Esophagus (tissue), 2 donors: Measurements from ENCODE around the gene HOXB2. TPM values are rescaled to one million over a fixed set of nuclear protein-coding genes. Genes with fewer than 3 reads are reported as not detected.

Experiments
- H3K27ac ChIP-seq, 2 donors: one replicate each; pipeline ENCODE4 v1.5.1; 2013; ENCODE audit warnings: low read depth in 2 of 2, mild to moderate bottlenecking in 2 of 2, inconsistent platforms in 1 of 2, low read length in 1 of 2, moderate library complexity in 1 of 2
- H3K27me3 ChIP-seq, 2 donors: one replicate each; pipeline ENCODE4 v1.6.1; 2013; ENCODE audit warnings: low read length in 2 of 2, control low read depth in 1 of 2, mild to moderate bottlenecking in 1 of 2; ENCODE audit not compliant: insufficient read depth in 2 of 2, control insufficient read depth in 1 of 2
- H3K36me3 ChIP-seq, 2 donors: one replicate each; pipeline ENCODE4 v1.6.1; 2013; ENCODE audit warnings: low read length in 1 of 2; ENCODE audit not compliant: control insufficient read depth in 2 of 2, insufficient read depth in 2 of 2
- H3K4me1 ChIP-seq, 2 donors: one replicate each; pipeline ENCODE4 v1.6.1; 2013; ENCODE audit warnings: low read length in 1 of 2; ENCODE audit not compliant: control insufficient read depth in 2 of 2, insufficient read depth in 2 of 2
- H3K4me3 ChIP-seq, 2 donors: one replicate each; pipeline ENCODE4 v1.5.1; 2013; ENCODE audit warnings: low read length in 2 of 2, mild to moderate bottlenecking in 2 of 2, low read depth in 1 of 2, moderate library complexity in 1 of 2
- H3K9me3 ChIP-seq, 2 donors: one replicate each; pipeline ENCODE4 v1.6.1; 2013; ENCODE audit warnings: mild to moderate bottlenecking in 2 of 2, low read depth in 1 of 2, low read length in 1 of 2, moderate library complexity in 1 of 2; ENCODE audit not compliant: control insufficient read depth in 2 of 2, insufficient read depth in 1 of 2
- WGBS, 2 donors: extraction: QIAGEN DNeasy Blood & Tissue Kit; methylation state at CpG; one replicate each; pipeline ENCODE4 v1.1.7; 2013; 5-methylcytosine and 5-hydroxymethylcytosine counted together
- polyA plus RNA-seq, 2 donors: library from polyadenylated mRNA; stranded (reverse); fragments of 200-250 nt; gene quantifications; one replicate each; pipeline ENCODE4 v1.2.3, GENCODE V29; 2013
- donor health status: healthy with polysubstance abuse.
- donor health status: Bipolar disorder and iron deficiency.

HOXB2 gene
- polyA plus RNA-seq, 2 donors, result 11.3 to 18.9 TPM

GRCh38 chr17:48561884-48562810 lies 17.2 kb upstream of the HOXB2 start:
- Histone ChIP-seq H3K9me3 (no peaks in the 10 kb centered on the region), H3K27ac (peak overlapping the region; percentile 16 to 61), H3K27me3 (no peaks in the 10 kb centered on the region), H3K4me1 (peaks cover 11 to 15% of the 10 kb centered on the region in 2 donors), H3K36me3 (no peaks in the 10 kb centered on the region), H3K4me3 (no peak overlapping the region)
- 46 to 55% methylated on average over 15 of the region's 15 CpGs for WGBS, 2 donors

GRCh38 chr17:48559840-48560817 lies 15.2 kb upstream of the HOXB2 start:
- H3K4me1 ChIP-seq, result peaks cover 8 to 15% of the 10 kb centered on the region in 2 donors
- H3K36me3 ChIP-seq, result no peaks in the 10 kb centered on the region
- H3K27ac ChIP-seq, result peak overlapping the region; percentile 68 to 72
- 51 to 56% methylated on average over 14 of the region's 14 CpGs for WGBS, 2 donors
- H3K27me3 ChIP-seq, result no peaks in the 10 kb centered on the region
- no peak overlapping the region for H3K4me3 ChIP-seq
- H3K9me3 ChIP-seq, result no peaks in the 10 kb centered on the region

- Histone ChIP-seq H3K4me1 (peaks cover 8 to 15% of the 10 kb centered on the region in 2 donors), H3K27me3 (no peaks in the 10 kb centered on the region)
Observed at GRCh38 chr17:48559122-48559839, 14.4 kb upstream of the HOXB2 start.

GRCh38 chr17:48558831-48559121 lies 13.9 kb upstream of the HOXB2 start:
- Histone ChIP-seq H3K27ac (peak overlapping the region; percentile 72 to 91), H3K4me3 (peak overlapping the region; percentile 33 to 46), H3K36me3 (no peaks in the 10 kb centered on the region), H3K27me3 (no peaks in the 10 kb centered on the region), H3K4me1 (peaks cover 8 to 13% of the 10 kb centered on the region in 2 donors), H3K9me3 (no peaks in the 10 kb centered on the region)
- WGBS, 2 donors, result 61 to 67% methylated on average over 2 of the region's 2 CpGs

More at GRCh38 chr17:48559122-48559839, 14.4 kb upstream of the HOXB2 start:
- Histone ChIP-seq H3K36me3 (no peaks in the 10 kb centered on the region), H3K4me3 (peak overlapping the region in 1 of 2 donors; percentile 46), H3K9me3 (no peaks in the 10 kb centered on the region), H3K27ac (peak overlapping the region; percentile 68 to 72)
- 55 to 59% methylated on average over 16 of the region's 16 CpGs for WGBS, 2 donors

GRCh38 chr17:48558057-48558830 lies 13.3 kb upstream of the HOXB2 start:
- Histone ChIP-seq H3K27me3 (no peaks in the 10 kb centered on the region), H3K27ac (peak overlapping the region; percentile 67 to 91), H3K4me1 (peaks cover 4 to 13% of the 10 kb centered on the region in 2 donors), H3K36me3 (no peaks in the 10 kb centered on the region), H3K4me3 (peak overlapping the region; percentile 33 to 46), H3K9me3 (no peaks in the 10 kb centered on the region)
- WGBS, 2 donors, result 62 to 65% methylated on average over 13 of the region's 13 CpGs

- Histone ChIP-seq H3K36me3 (no peaks in the 10 kb centered on the region), H3K27ac (peak overlapping the region; percentile 90 to 91), H3K9me3 (no peaks in the 10 kb centered on the region), H3K4me3 (peak overlapping the region; percentile 28 to 46), H3K4me1 (peaks cover 7 to 10% of the 10 kb centered on the region in 2 donors), H3K27me3 (no peaks in the 10 kb centered on the region)
- 27 to 33% methylated on average over 7 of the region's 7 CpGs for WGBS, 2 donors
Observed at GRCh38 chr17:48556576-48557401, 11.9 kb upstream of the HOXB2 start.

- H3K36me3 ChIP-seq, result no peaks in the 10 kb centered on the region
- WGBS, 2 donors, result 51 to 62% methylated on average over 5 of the region's 5 CpGs
- H3K27me3 ChIP-seq, result no peaks in the 10 kb centered on the region
- peak overlapping the region in 1 of 2 donors; percentile 55 for H3K4me3 ChIP-seq
- no peaks in the 10 kb centered on the region for H3K9me3 ChIP-seq
- H3K27ac ChIP-seq, result peak overlapping the region; percentile 89 to 91
- H3K4me1 ChIP-seq, result peaks cover 7 to 10% of the 10 kb centered on the region in 2 donors
Observed at GRCh38 chr17:48556229-48556575, 11.3 kb upstream of the HOXB2 start.
